ENCODE measurements around the gene RPL18. TPM values are rescaled to one million over a fixed set of nuclear protein-coding genes. Genes with fewer than 3 reads are reported as not detected.

RPL18 gene
- total and polyA plus RNA-seq, 9 of the 15 experiments (the other 6 are each of a cell fraction or from before 2014, with no cell fraction given) = 312 to 2,635 (median 1,653) TPM

GRCh38 chr19:48635966-48636858, 17.2 kb upstream of the RPL18 start (continued):
- no peak for TF ChIP-seq ZNF407 (IDR thresholded peaks at IDR 0.05; ENCODE audit: low read depth)
- no peak for TF ChIP-seq HMGN3 (IDR thresholded peaks at IDR 0.05; ENCODE audit: borderline replicate concordance, extremely low read depth, insufficient read length, low read depth, low read length)
- TF ChIP-seq YBX1 (IDR thresholded peaks at IDR 0.05) = no peak
- TF ChIP-seq ZNF140 (CRISPR knock-in tag; IDR thresholded peaks at IDR 0.05) = no peak
- no peak for TF ChIP-seq ZBTB9 (CRISPR knock-in tag; IDR thresholded peaks at IDR 0.05)
- TF ChIP-seq MAX (CRISPR knock-in tag; IDR thresholded peaks at IDR 0.05) = no peak
- TF ChIP-seq CBX8 (IDR thresholded peaks at IDR 0.05; ENCODE audit: borderline replicate concordance, extremely low read depth, low read depth, low read length, poor library complexity, severe bottlenecking) = no peak

Measured in K562 (cell line).